ENCODE measurements around the gene WDCP.
"Not testable (repeated sequence)": the region's sequence is repeated elsewhere in the genome, so short reads cannot be mapped to it uniquely, and the experiment has no call there.

Gene WDCP

DNA sequence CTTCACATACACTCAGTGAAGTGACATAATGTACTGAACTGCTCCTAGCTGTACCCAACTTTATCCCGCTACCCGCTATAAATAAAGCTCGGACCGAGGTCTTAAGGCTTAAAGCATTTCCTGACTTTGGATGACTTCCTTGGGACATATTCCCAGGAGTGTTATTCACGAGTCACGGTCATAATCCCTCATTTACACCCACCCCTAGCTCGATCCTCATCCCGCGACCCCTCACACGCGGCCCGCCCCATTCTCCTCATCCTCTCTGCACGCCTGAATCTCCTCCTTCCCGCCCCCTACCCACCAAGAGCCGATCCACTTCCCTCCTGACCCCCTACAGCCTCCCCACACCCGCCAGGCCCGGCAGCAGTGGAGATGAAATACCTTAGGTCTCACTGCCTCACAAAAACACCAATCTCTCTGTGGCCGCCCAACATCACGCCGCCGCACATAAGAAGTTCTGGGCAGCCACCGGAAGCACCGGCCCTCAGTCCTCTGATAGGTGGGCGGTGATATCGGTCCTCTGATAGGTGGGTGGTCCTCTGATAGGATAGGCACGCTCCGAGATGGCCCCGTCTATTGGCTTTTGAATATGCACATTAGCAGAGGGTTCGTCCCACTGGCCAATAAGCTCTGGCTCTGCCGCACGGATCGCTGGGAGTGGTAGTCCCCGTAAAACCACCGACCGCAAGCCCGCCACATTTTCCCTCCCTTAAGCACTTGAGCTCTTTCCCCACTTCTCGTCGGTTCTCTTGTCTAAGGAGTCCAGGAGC, at the start of gene WDCP:
TSS of gene WDCP (minus strand) at position 462 of the 773 bp plus-strand sequence. CDS start 7,897 bp downstream, outside the sequence.
- peak; percentile 99 for DNase-seq (ENCODE audit: low read depth, low spot score)
- in situ Hi-C loops (cut with HindIII; ENCODE audit: low sequenced_read_pairs): no loop called here
- TF ChIP-seq, protein P1, sequence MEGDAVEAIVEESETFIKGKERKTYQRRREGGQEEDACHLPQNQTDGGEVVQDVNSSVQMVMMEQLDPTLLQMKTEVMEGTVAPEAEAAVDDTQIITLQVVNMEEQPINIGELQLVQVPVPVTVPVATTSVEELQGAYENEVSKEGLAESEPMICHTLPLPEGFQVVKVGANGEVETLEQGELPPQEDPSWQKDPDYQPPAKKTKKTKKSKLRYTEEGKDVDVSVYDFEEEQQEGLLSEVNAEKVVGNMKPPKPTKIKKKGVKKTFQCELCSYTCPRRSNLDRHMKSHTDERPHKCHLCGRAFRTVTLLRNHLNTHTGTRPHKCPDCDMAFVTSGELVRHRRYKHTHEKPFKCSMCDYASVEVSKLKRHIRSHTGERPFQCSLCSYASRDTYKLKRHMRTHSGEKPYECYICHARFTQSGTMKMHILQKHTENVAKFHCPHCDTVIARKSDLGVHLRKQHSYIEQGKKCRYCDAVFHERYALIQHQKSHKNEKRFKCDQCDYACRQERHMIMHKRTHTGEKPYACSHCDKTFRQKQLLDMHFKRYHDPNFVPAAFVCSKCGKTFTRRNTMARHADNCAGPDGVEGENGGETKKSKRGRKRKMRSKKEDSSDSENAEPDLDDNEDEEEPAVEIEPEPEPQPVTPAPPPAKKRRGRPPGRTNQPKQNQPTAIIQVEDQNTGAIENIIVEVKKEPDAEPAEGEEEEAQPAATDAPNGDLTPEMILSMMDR (IDR thresholded peaks at IDR 0.05; ENCODE audit: low read depth, low read length): no peak
- H3K4me3 ChIP-seq (ENCODE audit: low read depth, low read length): peak within 1 kb of the TSS; percentile 95

GRCh38 chr2:24095171-24095677, 48.0 kb upstream of the WDCP start:
- in situ Hi-C loops (cut with HindIII; ENCODE audit: low sequenced_read_pairs); DNase-seq (ENCODE audit: low read depth, low spot score); H3K4me3 ChIP-seq (ENCODE audit: low read depth, low read length): not testable (repeated sequence)

GRCh38 chr2:24093270-24093669, 46.1 kb upstream of the WDCP start:
- DNase-seq (ENCODE audit: low read depth, low spot score); H3K4me3 ChIP-seq (ENCODE audit: low read depth, low read length); in situ Hi-C loops (cut with HindIII; ENCODE audit: low sequenced_read_pairs): not testable (repeated sequence)

DNA sequence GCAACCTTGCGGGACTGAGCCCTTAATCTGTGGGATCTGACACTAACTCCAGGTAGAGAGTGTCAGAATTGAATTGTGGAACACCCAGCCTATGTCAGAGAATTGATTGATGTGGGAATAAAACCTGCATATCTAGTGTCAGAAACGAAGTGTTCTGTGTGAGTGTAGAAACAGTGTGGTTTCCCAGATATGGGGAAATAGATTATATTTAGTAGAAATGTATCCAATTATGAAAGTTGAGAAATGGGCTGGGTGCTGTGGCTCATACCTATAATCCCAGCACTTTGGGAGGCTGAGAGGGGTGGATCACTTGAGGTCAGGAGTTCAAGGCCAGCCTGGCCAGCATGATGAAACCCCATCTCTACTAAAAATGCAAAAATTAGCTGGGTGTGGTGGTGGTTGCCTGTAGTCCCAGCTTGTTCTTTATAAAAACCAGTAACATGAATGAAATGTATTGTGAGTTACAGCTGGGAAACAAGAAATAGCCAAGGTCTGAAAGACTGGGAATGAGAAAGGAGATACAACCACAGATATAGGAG, 41.7 kb upstream of the WDCP start:
- no peak overlapping the region for H3K4me3 ChIP-seq (ENCODE audit: low read depth, low read length)
- in situ Hi-C loops (cut with HindIII; ENCODE audit: low sequenced_read_pairs): no loop called here
- DNase-seq (ENCODE audit: low read depth, low spot score): no peak
- TF ChIP-seq, protein P1 (IDR thresholded peaks at IDR 0.05; ENCODE audit: low read depth, low read length): no peak

DNA sequence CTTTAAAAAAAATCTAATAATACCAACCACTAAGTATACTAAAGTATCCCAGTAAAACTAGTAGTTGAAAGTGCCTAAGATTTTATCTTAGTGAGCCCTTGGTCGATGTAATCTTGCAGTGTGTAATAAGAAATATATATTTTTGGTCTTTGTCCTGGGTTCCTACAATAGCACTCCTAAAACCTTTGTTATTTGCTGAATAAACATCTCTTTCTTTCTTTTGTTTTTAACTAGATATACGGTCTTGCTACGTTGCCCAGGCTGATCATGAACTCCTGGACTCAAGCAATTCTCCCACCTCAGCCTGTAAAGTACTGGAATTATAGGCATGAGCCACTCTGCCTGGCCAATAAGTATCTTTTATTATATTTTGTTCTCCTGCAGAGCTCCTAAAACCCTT, 39.8 kb upstream of the WDCP start:
- H3K4me3 ChIP-seq (ENCODE audit: low read depth, low read length): no peak overlapping the region
- in situ Hi-C loops (cut with HindIII; ENCODE audit: low sequenced_read_pairs): no loop called here
- no peak for DNase-seq (ENCODE audit: low read depth, low spot score)
- TF ChIP-seq, protein P1 (IDR thresholded peaks at IDR 0.05; ENCODE audit: low read depth, low read length): no peak

DNA sequence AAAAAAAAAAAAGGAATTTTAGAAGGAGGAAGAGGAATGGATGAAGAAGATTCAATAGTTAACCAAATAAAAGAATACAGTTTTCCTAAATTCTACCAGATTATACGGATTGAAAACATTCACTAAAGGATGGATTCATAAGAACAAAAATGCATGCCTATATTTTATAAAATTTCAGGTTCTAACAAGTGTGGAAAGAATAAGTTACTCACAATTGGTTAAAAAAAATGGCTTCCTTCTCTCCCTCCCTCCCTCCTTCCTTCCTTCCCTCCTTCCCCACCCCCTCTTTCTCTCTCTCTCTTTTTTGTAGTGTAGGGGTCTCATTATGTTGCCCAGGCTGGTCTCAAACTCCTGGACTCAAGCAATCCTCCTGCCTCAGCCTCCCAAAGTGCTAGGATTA, 39.0 kb upstream of the WDCP start:
- DNase-seq (ENCODE audit: low read depth, low spot score): no peak
- in situ Hi-C loops (cut with HindIII; ENCODE audit: low sequenced_read_pairs): no loop called here
- no peak overlapping the region for H3K4me3 ChIP-seq (ENCODE audit: low read depth, low read length)
- TF ChIP-seq, protein P1 (IDR thresholded peaks at IDR 0.05; ENCODE audit: low read depth, low read length): no peak

DNA sequence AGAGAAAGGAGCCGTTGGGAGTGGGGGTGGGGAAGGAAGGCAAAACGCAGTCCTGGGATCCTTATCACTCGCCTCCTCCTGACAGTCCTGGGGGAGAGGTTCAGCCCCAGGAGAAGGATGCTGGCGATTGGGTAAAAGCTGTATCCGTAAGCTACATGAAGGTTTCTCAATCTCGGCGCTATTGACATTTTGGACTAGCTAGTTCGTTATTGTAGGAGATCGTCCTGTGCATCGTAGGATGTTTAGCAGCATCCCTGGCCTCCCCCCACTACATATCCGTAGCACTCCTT, 38.0 kb upstream of the WDCP start:
- H3K4me3 ChIP-seq (ENCODE audit: low read depth, low read length): peak overlapping the region; percentile 76
- DNase-seq (ENCODE audit: low read depth, low spot score): no peak
- TF ChIP-seq, protein P1 (IDR thresholded peaks at IDR 0.05; ENCODE audit: low read depth, low read length): no peak
- in situ Hi-C loops (cut with HindIII; ENCODE audit: low sequenced_read_pairs): no loop called here
